H1 (cell line): ENCODE results near the gene C6orf58. TPM values are rescaled to one million over a fixed set of nuclear protein-coding genes. Genes with fewer than 3 reads are reported as not detected.

Source experiments
- CTCF ChIA-PET: fragments of 300-600 bp; sonication (Branson Sonifier 250); formaldehyde crosslinking; loops from one replicate; lab custom pipeline; 2021; ENCODE audit not compliant: partially characterized antibody; lab: Charles Lee
- POLR2A ChIA-PET: fragments of 300-600 bp; sonication (Branson Sonifier 250); formaldehyde crosslinking; loops from one replicate; lab custom pipeline; 2021; ENCODE audit warnings: inconsistent platforms; ENCODE audit not compliant: partially characterized antibody; lab: Charles Lee
- DNase-seq, 2 experiments: peaks; one replicate each; pipeline versions ENCODE4 v3.0.0 to v3.0.0-alpha.2; 2010 to 2022; ENCODE audit warnings: low spot score in 2 of 2, low read depth in 1 of 2, mixed read lengths in 1 of 2
- FAIRE-seq: peaks from 2 replicates; lab custom pipeline; 2011; peaks lifted over from hg19 to GRCh38; lab: Jason Lieb, UNC
- H2AFZ ChIP-seq: 2 replicates; pipeline ENCODE4 v1.8.1; 2012; ENCODE audit warnings: low read length, inconsistent platforms
- H2AK5ac ChIP-seq: 2 replicates; pipeline ENCODE4 v1.6.1; 2013; ENCODE audit warnings: low read depth, low read length
- H2BK120ac ChIP-seq: replicated peaks from 2 replicates; pipeline ENCODE3; 2013; ENCODE audit warnings: low read depth, low read length, inconsistent platforms
- H2BK12ac ChIP-seq: 2 replicates; pipeline ENCODE4 v1.6.1; 2013; ENCODE audit warnings: low read depth, low read length
- H2BK15ac ChIP-seq: 2 replicates; pipeline ENCODE4 v1.6.1; 2013; ENCODE audit warnings: low read length
- H2BK20ac ChIP-seq: 2 replicates; pipeline ENCODE4 v1.6.1; 2013; ENCODE audit warnings: low read length
- H2BK5ac ChIP-seq: 2 replicates; pipeline ENCODE4 v1.6.1; 2013; ENCODE audit warnings: low read depth, low read length
- H3K14ac ChIP-seq: 2 replicates; pipeline ENCODE4 v1.6.1; 2013; ENCODE audit warnings: inconsistent platforms; ENCODE audit not compliant: insufficient read length
- H3K18ac ChIP-seq: 2 replicates; pipeline ENCODE4 v1.6.1; 2013; ENCODE audit warnings: low read length; ENCODE audit errors: extremely low read depth
- H3K23ac ChIP-seq: 2 replicates; pipeline ENCODE4 v1.6.1; 2013; ENCODE audit warnings: inconsistent platforms; ENCODE audit not compliant: insufficient read length
- H3K23me2 ChIP-seq: 2 replicates; pipeline ENCODE4 v1.6.1; 2013; ENCODE audit warnings: low read depth, low read length
- H3K27ac ChIP-seq: 2 replicates; pipeline ENCODE4 v1.6.1; 2011; ENCODE audit warnings: low read depth, low read length, inconsistent platforms
- H3K27me3 ChIP-seq, 4 experiments: replicated peaks in 1 of 4; 1 replicate in 1 of 4; 2 replicates in 3 of 4; pipeline versions ENCODE4 v1.6.1 to v1.8.1; 2011 to 2013; ENCODE audit warnings: low read length in 3 of 4, mild to moderate bottlenecking in 3 of 4, inconsistent platforms in 2 of 4, mixed read lengths in 2 of 4, moderate library complexity in 1 of 4; ENCODE audit not compliant: control insufficient read depth in 3 of 4, insufficient read depth in 3 of 4; ENCODE audit errors: extremely low read depth in 1 of 4
- H3K36me3 ChIP-seq, 4 experiments: 2 replicates each; pipeline versions ENCODE4 v1.6.1 to v1.8.1; 2011 to 2013; ENCODE audit warnings: mild to moderate bottlenecking in 4 of 4, low read length in 3 of 4, moderate library complexity in 2 of 4, control low read depth in 1 of 4, inconsistent platforms in 1 of 4; ENCODE audit not compliant: insufficient read depth in 4 of 4, control insufficient read depth in 2 of 4
- H3K4ac ChIP-seq: replicated peaks from 2 replicates; pipeline ENCODE3; 2013; ENCODE audit warnings: low read length, low read depth, mixed read lengths, inconsistent platforms; ENCODE audit not compliant: insufficient read length
- H3K4me1 ChIP-seq, 4 experiments: replicated peaks in 1 of 4; 1 replicate in 1 of 4; 2 replicates in 3 of 4; pipeline versions ENCODE4 v1.6.1 to v1.8.1; 2011 to 2013; ENCODE audit warnings: low read length in 3 of 4, inconsistent platforms in 2 of 4, mixed read lengths in 1 of 4; ENCODE audit not compliant: insufficient read depth in 4 of 4, control insufficient read depth in 3 of 4
- H3K4me2 ChIP-seq, 2 experiments: 2 replicates each; pipeline versions ENCODE4 v1.6.1 to v1.8.1; 2011 to 2013; ENCODE audit warnings: low read depth in 2 of 2, low read length in 2 of 2, control low read depth in 1 of 2, inconsistent platforms in 1 of 2, mild to moderate bottlenecking in 1 of 2; ENCODE audit not compliant: insufficient read depth in 1 of 2
- H3K4me3 ChIP-seq, 4 experiments: fragments of 200-600, 300-600 bp in 1 of 4; sonication (generic), shearing (Covaris generic), sonication (Bioruptor Twin) in 1 of 4; 2 replicates each; pipeline versions ENCODE4 v1.5.1 to v1.8.1; 2011 to 2016; ENCODE audit warnings: low read length in 4 of 4, low read depth in 3 of 4, control low read depth in 2 of 4, inconsistent platforms in 2 of 4, mild to moderate bottlenecking in 2 of 4, mixed read lengths in 1 of 4, moderate library complexity in 1 of 4; ENCODE audit not compliant: insufficient read depth in 2 of 4; ENCODE audit errors: extremely low read depth in 1 of 4
- H3K56ac ChIP-seq: replicated peaks from 2 replicates; pipeline ENCODE3; 2013; ENCODE audit warnings: low read depth, mild to moderate bottlenecking, mixed read lengths, low read length, inconsistent platforms; ENCODE audit not compliant: insufficient read length
- H3K79me1 ChIP-seq: 2 replicates; pipeline ENCODE4 v1.6.1; 2013; ENCODE audit warnings: low read depth, low read length, control low read depth
- H3K79me2 ChIP-seq, 2 experiments: 2 replicates each; pipeline versions ENCODE4 v1.6.1 to v1.8.1; 2012 to 2013; ENCODE audit warnings: low read length in 2 of 2, mild to moderate bottlenecking in 2 of 2, inconsistent platforms in 1 of 2; ENCODE audit not compliant: insufficient read depth in 2 of 2, control insufficient read depth in 1 of 2
- H3K9ac ChIP-seq, 4 experiments: replicated peaks in 1 of 4; 1 replicate in 1 of 4; 2 replicates in 3 of 4; pipeline versions ENCODE4 v1.6.1 to v1.8.1; 2011 to 2013; ENCODE audit warnings: low read depth in 3 of 4, low read length in 3 of 4, control low read depth in 2 of 4, mild to moderate bottlenecking in 2 of 4, moderate library complexity in 2 of 4, inconsistent platforms in 1 of 4; ENCODE audit errors: extremely low read depth in 1 of 4
- H3K9me3 ChIP-seq, 2 experiments: 2 replicates each; pipeline versions ENCODE4 v1.6.1 to v1.8.1; 2012 to 2013; ENCODE audit warnings: mild to moderate bottlenecking in 2 of 2, moderate library complexity in 2 of 2, control low read depth in 1 of 2, inconsistent platforms in 1 of 2, low read depth in 1 of 2, low read length in 1 of 2, mixed read lengths in 1 of 2; ENCODE audit not compliant: insufficient read depth in 2 of 2
- H4K20me1 ChIP-seq, 2 experiments: replicated peaks in 1 of 2; 2 replicates each; pipeline versions ENCODE3 to v1.8.1; 2011 to 2013; ENCODE audit warnings: inconsistent platforms in 2 of 2, low read length in 2 of 2, mild to moderate bottlenecking in 1 of 2; ENCODE audit not compliant: insufficient read depth in 2 of 2, control insufficient read depth in 1 of 2
- H4K5ac ChIP-seq: 2 replicates; pipeline ENCODE4 v1.6.1; 2013; ENCODE audit warnings: low read length, low read depth, mixed read lengths, inconsistent platforms; ENCODE audit not compliant: insufficient read length
- H4K8ac ChIP-seq: 2 replicates; pipeline ENCODE4 v1.8.0; 2013; ENCODE audit warnings: mild to moderate bottlenecking, moderate library complexity, low read length, inconsistent platforms; ENCODE audit not compliant: insufficient read depth; ENCODE audit errors: extremely low read depth
- H4K91ac ChIP-seq: replicated peaks from 2 replicates; pipeline ENCODE3; 2013; ENCODE audit warnings: low read length, mixed read lengths, inconsistent platforms; ENCODE audit not compliant: insufficient read length
- BACH1 ChIP-seq: IDR thresholded peaks from 2 replicates; pipeline ENCODE4 v1.6.1; 2012; ENCODE audit warnings: low read length, improper control_type of control experiment
- BCL11A ChIP-seq, 2 experiments: IDR thresholded peaks; one replicate each; pipeline ENCODE4 v1.6.1; 2011; ENCODE audit warnings: low read depth in 2 of 2, low read length in 2 of 2, mild to moderate bottlenecking in 2 of 2
- CBX8 ChIP-seq: fragments of 300-800, 300-1000 bp; sonication (generic); IDR thresholded peaks from 2 replicates; pipeline ENCODE4 v1.7.1; 2016; ENCODE audit warnings: low read depth, low read length, borderline replicate concordance
- CEBPB ChIP-seq: IDR thresholded peaks from 2 replicates; pipeline ENCODE4 v1.6.1; 2012; ENCODE audit warnings: low read depth, low read length
- HDAC2 ChIP-seq, 2 experiments: fragments of 300-600 bp in 1 of 2; sonication (generic) in 1 of 2; IDR thresholded peaks; 2 replicates each; pipeline ENCODE4 v1.6.1; 2011 to 2012; ENCODE audit warnings: low read depth in 2 of 2, low read length in 2 of 2, mild to moderate bottlenecking in 2 of 2, moderate library complexity in 2 of 2, borderline replicate concordance in 1 of 2, inconsistent platforms in 1 of 2
- MAFK ChIP-seq: IDR thresholded peaks from 2 replicates; pipeline ENCODE4 v1.6.1; 2012; ENCODE audit warnings: low read depth, mild to moderate bottlenecking, improper control_type of control experiment, low read length
- POLR2AphosphoS5 ChIP-seq: IDR thresholded peaks from 2 replicates; pipeline ENCODE4 v1.6.1; 2011; ENCODE audit warnings: low read depth, low read length
- POU5F1 ChIP-seq: IDR thresholded peaks from 2 replicates; pipeline ENCODE4 v1.6.1; 2011; ENCODE audit warnings: low read depth, mild to moderate bottlenecking, low read length, moderate library complexity
- RNF2 ChIP-seq: fragments of 200-900, 300-1000 bp; sonication (generic); IDR thresholded peaks from 2 replicates; pipeline ENCODE4 v1.7.1; 2016; ENCODE audit warnings: borderline replicate concordance, low read depth, mild to moderate bottlenecking, antibody characterized with exemption, low read length; ENCODE audit not compliant: poor library complexity, severe bottlenecking; ENCODE audit errors: missing control alignments
- SIRT6 ChIP-seq: IDR thresholded peaks from one replicate; pipeline ENCODE4 v1.7.1; 2012; ENCODE audit warnings: low read length, inconsistent platforms
- TCF12 ChIP-seq: IDR thresholded peaks from 2 replicates; pipeline ENCODE4 v1.6.1; 2011; ENCODE audit warnings: low read depth, mild to moderate bottlenecking, low read length
- WGBS, 2 experiments: shearing (Covaris generic) in 1 of 2; methylation state at CpG; one replicate each; pipeline versions ENCODE4 v1.1.6 to v1.1.7; 2013 to 2015; ENCODE audit warnings: low lambda C conversion rate in 2 of 2, mixed read lengths in 2 of 2, inconsistent platforms in 1 of 2, low coverage in 1 of 2, missing lambda C conversion rate in 1 of 2; ENCODE audit not compliant: insufficient replicate concordance in 2 of 2, insufficient coverage in 1 of 2, insufficient read length in 1 of 2; ENCODE audit errors: extremely low coverage in 1 of 2, missing lambda C conversion rate in 1 of 2; 5-methylcytosine and 5-hydroxymethylcytosine counted together
- polyA plus RNA-seq, 7 experiments: library from polyadenylated mRNA; depleted of rRNA in 3 of 7; stranded (reverse) in 5 of 7; unstranded in 2 of 7; fragments of >200 nt in 5 of 7; fragments of 200-250 nt in 2 of 7; gene quantifications; 1 replicate in 5 of 7; 2 replicates in 1 of 7; 4 replicates in 1 of 7; pipeline versions ENCODE4 v1.2.1 to v1.2.3, GENCODE V29; 2011 to 2013; ENCODE audit warnings: missing spikeins in 2 of 7, mixed read lengths in 2 of 7
- total RNA-seq: library from RNA; stranded (reverse); fragmentation: NEBNext Ultra II Directional; extraction: Animal tissue kit (Norgen Biotek cat#: 25700); gene quantifications from 2 replicates; pipeline ENCODE4 v1.2.1, GENCODE V29; 2021
- TF ChIP-seq, protein P1 (sequence below): IDR thresholded peaks from 2 replicates; pipeline ENCODE4 v1.6.1; 2012; ENCODE audit warnings: low read length, inconsistent platforms

Gene C6orf58
- total and polyA plus RNA-seq, 2 of the 8 experiments (the other 6 are each of a cell fraction or from before 2014, with no cell fraction given) = not detected

DNA sequence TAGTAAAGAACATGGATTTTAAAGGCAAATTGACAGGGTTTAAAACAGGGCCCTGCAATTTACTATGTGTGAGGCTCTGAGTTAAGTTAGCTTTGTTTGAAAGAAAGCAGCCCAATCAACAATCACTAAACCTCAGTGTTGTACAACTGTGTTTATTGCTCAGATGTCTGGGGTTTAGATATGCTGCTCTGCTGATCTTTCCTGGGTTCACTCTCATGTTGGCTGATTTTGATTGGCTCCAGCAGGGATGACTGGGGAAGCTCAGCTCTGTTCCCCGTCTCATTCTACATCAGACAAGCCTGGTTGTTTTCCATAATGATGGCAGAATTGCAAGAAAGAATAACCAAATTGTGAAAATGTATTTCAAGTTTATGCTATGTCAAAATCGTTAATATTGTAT is 10.9 kb downstream of the C6orf58 start:
- no peaks in the 10 kb centered on the region for H3K27me3 ChIP-seq
- ChIA-PET POLR2A (no interaction called here), CTCF (interaction anchor here (0.6 kb wide), 1 partner anchor 970 kb away, joined by 3 read pairs; no protein-coding TSS in a partner anchor)
- H2BK5ac ChIP-seq = no peak overlapping the region
- H2AFZ ChIP-seq = peak overlapping the region; percentile 93
- H3K4me3 ChIP-seq = no peak overlapping the region
- FAIRE-seq = no peak
- no peaks in the 10 kb centered on the region for H3K23me2 ChIP-seq
- no peak for DNase-seq
- no peak overlapping the region for H4K5ac ChIP-seq
- no peak overlapping the region for H3K18ac ChIP-seq
- H2BK120ac ChIP-seq = no peak overlapping the region
- H3K4me2 ChIP-seq = no peak overlapping the region
- no peak overlapping the region for H3K27ac ChIP-seq
- no peak overlapping the region for H3K9ac ChIP-seq
- H3K36me3 ChIP-seq = no peaks in the 10 kb centered on the region
- H3K4ac ChIP-seq = no peak overlapping the region
- H3K56ac ChIP-seq = no peak overlapping the region
- H3K23ac ChIP-seq = no peak overlapping the region
- H2BK12ac ChIP-seq = no peak overlapping the region
- H2BK20ac ChIP-seq = no peak overlapping the region
- no peak overlapping the region for H2BK15ac ChIP-seq
- H3K4me1 ChIP-seq = peaks cover 0 to 2% (median 0%) of the 10 kb centered on the region in 4 experiments; a peak in 1 of 7 replicates
- no peaks in the 10 kb centered on the region for H3K79me1 ChIP-seq
- H4K91ac ChIP-seq = no peak overlapping the region
- 0 out of 4 replicates have a peak, but pooled peaks cover 0 to 3% of the 10 kb centered on the region in 2 experiments for H3K9me3 ChIP-seq
- TF ChIP-seq SIRT6 = no peak
- no peak for TF ChIP-seq RNF2
- TF ChIP-seq HDAC2 (IDR thresholded peaks at IDR 0.05; ENCODE audit: borderline replicate concordance in 1 of 2, low read depth in 2 of 2, low read length in 2 of 2) = no peak
- no peak for TF ChIP-seq POU5F1
- no peak for TF ChIP-seq POLR2AphosphoS5
- no peak for TF ChIP-seq BACH1
- TF ChIP-seq, protein P1, sequence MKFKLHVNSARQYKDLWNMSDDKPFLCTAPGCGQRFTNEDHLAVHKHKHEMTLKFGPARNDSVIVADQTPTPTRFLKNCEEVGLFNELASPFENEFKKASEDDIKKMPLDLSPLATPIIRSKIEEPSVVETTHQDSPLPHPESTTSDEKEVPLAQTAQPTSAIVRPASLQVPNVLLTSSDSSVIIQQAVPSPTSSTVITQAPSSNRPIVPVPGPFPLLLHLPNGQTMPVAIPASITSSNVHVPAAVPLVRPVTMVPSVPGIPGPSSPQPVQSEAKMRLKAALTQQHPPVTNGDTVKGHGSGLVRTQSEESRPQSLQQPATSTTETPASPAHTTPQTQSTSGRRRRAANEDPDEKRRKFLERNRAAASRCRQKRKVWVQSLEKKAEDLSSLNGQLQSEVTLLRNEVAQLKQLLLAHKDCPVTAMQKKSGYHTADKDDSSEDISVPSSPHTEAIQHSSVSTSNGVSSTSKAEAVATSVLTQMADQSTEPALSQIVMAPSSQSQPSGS = no peak
- TF ChIP-seq CBX8 = no peak
- TF ChIP-seq TCF12 = no peak
- no peak for TF ChIP-seq MAFK
- no peak for TF ChIP-seq BCL11A (IDR thresholded peaks at IDR 0.05; ENCODE audit: low read depth in 2 of 2, low read length in 2 of 2)
- TF ChIP-seq CEBPB = no peak
- H2AK5ac ChIP-seq = no peak overlapping the region
- no peak overlapping the region for H4K8ac ChIP-seq
- H3K79me2 ChIP-seq = no peaks in the 10 kb centered on the region
- no peaks in the 10 kb centered on the region for H4K20me1 ChIP-seq
- H3K14ac ChIP-seq = no peak overlapping the region
- 75% methylated on average over 2 of the region's 2 CpGs; no CpG with 5 or more reads in 1 of the 2 experiments for WGBS, 2 experiments
